ENCODE measurements around the gene ZBTB40. TPM values are rescaled to one million over a fixed set of nuclear protein-coding genes. Genes with fewer than 3 reads are reported as not detected.

Gene ZBTB40
- total RNA-seq, 1 experiment from 2014 or later: 21.4 TPM

GRCh38 chr1:22542886-22543285, 91.2 kb downstream of the ZBTB40 start:
- no TSS peak for BruUV-seq (replicated peaks)
- Histone ChIP-seq H3K27me3 (ENCODE audit: insufficient read depth, low read depth) (peaks cover 18% of the 10 kb centered on the region), H3K79me2 (ENCODE audit: low read depth) (no peaks in the 10 kb centered on the region), H2AFZ (no peak overlapping the region), H3K4me2 (no peak overlapping the region), H3K9me3 (ENCODE audit: insufficient read depth, low read depth) (no peaks in the 10 kb centered on the region), H3K36me3 (ENCODE audit: low read depth) (no peaks in the 10 kb centered on the region), H3K4me1 (replicated peaks; ENCODE audit: insufficient read depth) (no peaks in the 10 kb centered on the region), H4K20me1 (ENCODE audit: insufficient read depth) (no peaks in the 10 kb centered on the region), H3K9me2 (ENCODE audit: insufficient read depth) (no peaks in the 10 kb centered on the region), H3F3A (ENCODE audit: insufficient read depth, low read depth) (no peaks in the 10 kb centered on the region), H3K4me3 (no peak overlapping the region), H3K27ac (no peak overlapping the region)
- no peak for DNase-seq
- intact Hi-C loops (cut with micrococcal nuclease; ENCODE audit: unreplicated experiment): loop anchor here (5.0 kb wide), 1 partner anchor 99 kb away; the partner anchor contains the start of gene C1QC
- ChIA-PET CTCF (no interaction called here), POLR2A (ENCODE audit: unreplicated experiment) (no interaction called here)
- TF ChIP-seq CTCF (conservative IDR thresholded peaks at IDR 0.05): no peak
- TF ChIP-seq EZH2 (IDR thresholded peaks at IDR 0.05; ENCODE audit: low read depth): no peak

GRCh38 chr1:22543679-22544078, 92.0 kb downstream of the ZBTB40 start:
- ChIA-PET CTCF (no interaction called here), POLR2A (ENCODE audit: unreplicated experiment) (no interaction called here)
- Histone ChIP-seq H3K36me3 (ENCODE audit: low read depth) (no peaks in the 10 kb centered on the region), H2AFZ (no peak overlapping the region), H3F3A (ENCODE audit: insufficient read depth, low read depth) (no peaks in the 10 kb centered on the region), H4K20me1 (ENCODE audit: insufficient read depth) (no peaks in the 10 kb centered on the region), H3K9me3 (ENCODE audit: insufficient read depth, low read depth) (no peaks in the 10 kb centered on the region), H3K4me3 (no peak overlapping the region), H3K4me1 (replicated peaks; ENCODE audit: insufficient read depth) (no peaks in the 10 kb centered on the region), H3K79me2 (ENCODE audit: low read depth) (no peaks in the 10 kb centered on the region), H3K4me2 (no peak overlapping the region), H3K9me2 (ENCODE audit: insufficient read depth) (no peaks in the 10 kb centered on the region), H3K27me3 (ENCODE audit: insufficient read depth, low read depth) (peaks cover 26% of the 10 kb centered on the region), H3K27ac (no peak overlapping the region)
- no TSS peak for BruUV-seq (replicated peaks)
- no peak for DNase-seq
- intact Hi-C loops (cut with micrococcal nuclease; ENCODE audit: unreplicated experiment): loop anchor here (5.0 kb wide), 1 partner anchor 99 kb away; the partner anchor contains the start of gene C1QC
- TF ChIP-seq EZH2 (IDR thresholded peaks at IDR 0.05; ENCODE audit: low read depth) (no peak), CTCF (conservative IDR thresholded peaks at IDR 0.05) (no peak)

GRCh38 chr1:22544606-22545005, 93.0 kb downstream of the ZBTB40 start:
- Histone ChIP-seq H3K27ac (no peak overlapping the region), H3K9me3 (ENCODE audit: insufficient read depth, low read depth) (no peaks in the 10 kb centered on the region), H3K4me3 (no peak overlapping the region), H2AFZ (no peak overlapping the region), H3K27me3 (ENCODE audit: insufficient read depth, low read depth) (peaks cover 33% of the 10 kb centered on the region), H3K36me3 (ENCODE audit: low read depth) (no peaks in the 10 kb centered on the region), H3K79me2 (ENCODE audit: low read depth) (no peaks in the 10 kb centered on the region), H4K20me1 (ENCODE audit: insufficient read depth) (no peaks in the 10 kb centered on the region), H3K9me2 (ENCODE audit: insufficient read depth) (no peaks in the 10 kb centered on the region), H3K4me1 (replicated peaks; ENCODE audit: insufficient read depth) (no peaks in the 10 kb centered on the region), H3K4me2 (no peak overlapping the region), H3F3A (ENCODE audit: insufficient read depth, low read depth) (no peaks in the 10 kb centered on the region)
- ChIA-PET CTCF (interaction anchor here (0.5 kb wide), 1 partner anchor 521 kb away, joined by 4 read pairs; no protein-coding TSS in a partner anchor), POLR2A (ENCODE audit: unreplicated experiment) (no interaction called here)
- TF ChIP-seq EZH2 (IDR thresholded peaks at IDR 0.05; ENCODE audit: low read depth) (no peak), CTCF (conservative IDR thresholded peaks at IDR 0.05) (no peak)
- no TSS peak for BruUV-seq (replicated peaks)
- DNase-seq: no peak
- intact Hi-C loops (cut with micrococcal nuclease; ENCODE audit: unreplicated experiment): loop anchor here (5.0 kb wide), 1 partner anchor 98 kb away; the partner anchor contains the start of gene C1QC
